ENCODE measurements around the gene STIM2. TPM values are rescaled to one million over a fixed set of nuclear protein-coding genes. Genes with fewer than 3 reads are reported as not detected.
A peak's percentile ranks its signal among the peaks of the same experiment; 100 is the strongest.
"Not testable (repeated sequence)": the region's sequence is repeated elsewhere in the genome, so short reads cannot be mapped to it uniquely, and the experiment has no call there.

STIM2 gene
- total and polyA plus RNA-seq, 4 experiments from 2014 or later, result 23.8 to 91.7 (median 62.7) TPM

GRCh38 chr4:26819026-26819425 lies 41.6 kb upstream of the STIM2 start:
- POLR2A ChIA-PET (ENCODE audit: partially characterized antibody), result no interaction called here
- CTCF ChIA-PET (ENCODE audit: partially characterized antibody), result no interaction called here
- intact Hi-C loops (cut with micrococcal nuclease), result no loop called here

DNA sequence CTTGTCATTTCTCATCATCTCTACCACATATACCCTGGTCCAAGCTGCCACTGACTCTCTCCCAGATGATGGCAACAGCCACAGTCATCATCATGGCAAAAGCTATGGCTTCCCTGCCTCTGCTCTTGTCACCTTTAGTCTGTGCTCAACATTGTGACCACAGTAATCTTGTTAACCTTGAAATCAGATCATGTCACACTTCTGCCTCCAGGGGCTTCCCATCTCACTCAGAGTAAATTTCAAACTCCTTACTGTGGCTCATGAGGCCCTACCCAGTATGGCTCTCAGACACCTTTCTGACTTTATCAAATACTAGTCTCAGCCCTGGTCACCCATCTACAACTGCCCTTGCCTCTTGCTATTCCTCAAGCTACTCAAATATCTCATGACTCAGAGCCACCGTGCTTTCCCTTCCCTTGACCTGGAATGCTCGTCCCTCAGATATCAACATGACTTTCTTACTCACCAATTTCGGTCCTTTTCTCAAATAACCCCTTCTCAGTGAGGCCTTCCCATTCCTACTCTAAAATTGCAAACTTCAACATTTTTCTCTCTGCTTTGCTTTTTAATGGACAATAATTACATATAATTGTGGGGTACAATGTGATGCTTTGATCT lies 41.1 kb upstream of the STIM2 start:
- Histone ChIP-seq H3K9me3 (ENCODE audit: control insufficient read depth in 1 of 2, low read length in 2 of 2) (no peaks in the 10 kb centered on the region), H3K27me3 (ENCODE audit: insufficient read depth, low read length) (no peaks in the 10 kb centered on the region), H3K27ac (ENCODE audit: low read depth, low read length) (no peak overlapping the region), H3K4me3 (ENCODE audit: low read length in 2 of 2) (no peak overlapping the region), H3K36me3 (ENCODE audit: insufficient read depth, low read length) (no peaks in the 10 kb centered on the region), H3K4me1 (ENCODE audit: insufficient read depth, low read length) (peaks cover 16% of the 10 kb centered on the region)
- POLR2A ChIA-PET (ENCODE audit: partially characterized antibody), result no interaction called here
- Mint-ChIP-seq H3K36me3 (peaks cover 4 to 8% of the 10 kb centered on the region in 2 donors), H3K27ac (peak overlapping the region in 4 of 7 donors; percentile 1 to 30 (median 12)), H3K27me3 (no peaks in the 10 kb centered on the region), H3K4me3 (no peak overlapping the region), H3K9me3 (peaks cover 1 to 11% (median 5%) of the 10 kb centered on the region in 8 donors), H3K4me1 (peaks cover 12 to 30% (median 19%) of the 10 kb centered on the region in 4 donors)
- CTCF ChIA-PET (ENCODE audit: partially characterized antibody), result no interaction called here
- intact Hi-C loops (cut with micrococcal nuclease), result no loop called here
- DNase-seq, result no peak

More at GRCh38 chr4:26819026-26819425, 41.6 kb upstream of the STIM2 start:
- Histone ChIP-seq H3K36me3 (ENCODE audit: insufficient read depth, low read length) (no peaks in the 10 kb centered on the region), H3K9me3 (ENCODE audit: control insufficient read depth in 1 of 2, low read length in 2 of 2) (no peaks in the 10 kb centered on the region), H3K4me1 (ENCODE audit: insufficient read depth, low read length) (peaks cover 16% of the 10 kb centered on the region), H3K4me3 (ENCODE audit: low read length in 2 of 2) (no peak overlapping the region), H3K27ac (ENCODE audit: low read depth, low read length) (no peak overlapping the region), H3K27me3 (ENCODE audit: insufficient read depth, low read length) (no peaks in the 10 kb centered on the region)
- no peak overlapping the region for H3K4me3 Mint-ChIP-seq
- no peaks in the 10 kb centered on the region for H3K27me3 Mint-ChIP-seq
- peaks cover 4 to 12% of the 10 kb centered on the region in 2 donors for H3K36me3 Mint-ChIP-seq
- peaks cover 1 to 11% (median 5%) of the 10 kb centered on the region in 8 donors for H3K9me3 Mint-ChIP-seq
- H3K4me1 Mint-ChIP-seq, result peaks cover 10 to 36% (median 22%) of the 10 kb centered on the region in 4 donors
- no peak overlapping the region for H3K27ac Mint-ChIP-seq
- DNase-seq, result no peak

GRCh38 chr4:26820346-26820745 lies 40.3 kb upstream of the STIM2 start:
- no peak overlapping the region for H3K27ac ChIP-seq (ENCODE audit: low read depth, low read length)
- ChIA-PET POLR2A (ENCODE audit: partially characterized antibody) (no interaction called here), CTCF (ENCODE audit: partially characterized antibody) (no interaction called here)
- peaks cover 1 to 11% (median 5%) of the 10 kb centered on the region in 8 donors for H3K9me3 Mint-ChIP-seq
- H3K9me3 ChIP-seq (ENCODE audit: control insufficient read depth in 1 of 2, low read length in 2 of 2), result no peaks in the 10 kb centered on the region
- H3K27me3 ChIP-seq (ENCODE audit: insufficient read depth, low read length), result no peaks in the 10 kb centered on the region
- H3K4me1 ChIP-seq (ENCODE audit: insufficient read depth, low read length), result peaks cover 16% of the 10 kb centered on the region
- H3K36me3 Mint-ChIP-seq, result peaks cover 4% of the 10 kb centered on the region in 2 donors
- H3K27ac Mint-ChIP-seq, result no peak overlapping the region
- peaks cover 12 to 24% (median 16%) of the 10 kb centered on the region in 4 donors for H3K4me1 Mint-ChIP-seq
- no peaks in the 10 kb centered on the region for H3K27me3 Mint-ChIP-seq
- no peak overlapping the region for H3K4me3 Mint-ChIP-seq
- no peak for DNase-seq
- intact Hi-C loops (cut with micrococcal nuclease), result no loop called here
- no peaks in the 10 kb centered on the region for H3K36me3 ChIP-seq (ENCODE audit: insufficient read depth, low read length)
- no peak overlapping the region for H3K4me3 ChIP-seq (ENCODE audit: low read length in 2 of 2)

- Mint-ChIP-seq H3K9me3 (peaks cover 1 to 11% (median 5%) of the 10 kb centered on the region in 8 donors), H3K27me3 (no peaks in the 10 kb centered on the region), H3K4me1 (peaks cover 12 to 22% (median 14%) of the 10 kb centered on the region in 4 donors), H3K4me3 (no peak overlapping the region), H3K27ac (peak overlapping the region in 1 of 7 donors; percentile 19), H3K36me3 (peaks cover 4% of the 10 kb centered on the region in 2 donors)
- CTCF ChIA-PET (ENCODE audit: partially characterized antibody), result no interaction called here
- Histone ChIP-seq H3K36me3 (ENCODE audit: insufficient read depth, low read length) (no peaks in the 10 kb centered on the region), H3K4me1 (ENCODE audit: insufficient read depth, low read length) (peaks cover 16% of the 10 kb centered on the region), H3K27me3 (ENCODE audit: insufficient read depth, low read length) (no peaks in the 10 kb centered on the region), H3K27ac (ENCODE audit: low read depth, low read length) (no peak overlapping the region), H3K9me3 (ENCODE audit: control insufficient read depth in 1 of 2, low read length in 2 of 2) (no peaks in the 10 kb centered on the region), H3K4me3 (ENCODE audit: low read length in 2 of 2) (no peak overlapping the region)
- DNase-seq, result no peak
- intact Hi-C loops (cut with micrococcal nuclease), result no loop called here
- POLR2A ChIA-PET (ENCODE audit: partially characterized antibody), result no interaction called here
Measured at GRCh38 chr4:26821031-26821430, 39.6 kb upstream of the STIM2 start.

DNA sequence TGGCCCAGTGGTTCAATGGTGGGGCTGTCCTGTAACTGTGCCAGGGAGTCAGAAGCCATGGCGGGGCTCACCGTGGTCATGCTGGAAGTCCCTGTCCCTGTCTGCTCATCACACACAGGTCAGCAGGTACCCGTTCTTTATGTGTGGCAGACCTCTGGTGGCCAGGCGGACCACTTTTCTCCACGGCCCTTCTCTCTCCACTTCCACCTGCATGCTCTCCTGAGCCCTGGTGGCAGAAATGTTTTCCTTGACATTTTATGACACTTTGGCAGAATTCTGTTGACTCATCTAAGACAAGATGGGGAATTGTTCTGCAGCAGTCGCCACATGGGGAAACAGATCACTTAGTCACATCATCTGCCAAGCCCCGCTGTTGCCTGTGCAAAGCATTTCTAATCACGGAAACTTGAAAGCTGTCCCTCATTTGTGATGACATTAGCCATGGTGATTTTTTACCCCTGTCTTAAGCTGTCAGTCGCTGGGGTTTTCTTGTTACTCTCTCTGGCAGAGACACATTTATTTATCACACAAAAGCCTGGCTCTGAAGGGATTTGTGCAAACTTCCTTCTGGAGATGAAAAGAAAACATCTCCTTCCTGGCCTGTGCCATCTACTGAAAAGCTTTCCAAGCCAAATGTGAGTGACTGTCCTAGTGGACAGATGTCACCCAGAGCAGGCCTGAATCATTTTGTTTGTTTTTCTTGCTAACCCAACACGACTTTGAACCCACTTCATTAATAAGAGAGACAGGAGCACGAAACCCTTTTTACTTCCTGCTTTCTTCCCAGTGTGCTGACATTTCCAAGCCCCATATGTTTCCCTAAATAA lies 38.8 kb upstream of the STIM2 start:
- Mint-ChIP-seq H3K36me3 (peaks cover 4% of the 10 kb centered on the region in 2 donors), H3K9me3 (peaks cover 1 to 11% (median 5%) of the 10 kb centered on the region in 8 donors), H3K27me3 (no peaks in the 10 kb centered on the region), H3K4me3 (peak overlapping the region in 4 of 8 donors; percentile 36 to 64 (median 58)), H3K4me1 (peaks cover 12 to 22% (median 15%) of the 10 kb centered on the region in 4 donors), H3K27ac (peak overlapping the region in 3 of 7 donors; percentile 2 to 65 (median 48))
- Histone ChIP-seq H3K27me3 (ENCODE audit: insufficient read depth, low read length) (no peaks in the 10 kb centered on the region), H3K36me3 (ENCODE audit: insufficient read depth, low read length) (no peaks in the 10 kb centered on the region), H3K4me3 (ENCODE audit: low read length in 2 of 2) (no peak overlapping the region), H3K9me3 (ENCODE audit: control insufficient read depth in 1 of 2, low read length in 2 of 2) (no peaks in the 10 kb centered on the region), H3K27ac (ENCODE audit: low read depth, low read length) (no peak overlapping the region), H3K4me1 (ENCODE audit: insufficient read depth, low read length) (peaks cover 16% of the 10 kb centered on the region)
- CTCF ChIA-PET (ENCODE audit: partially characterized antibody), result interaction anchor here (1.2 to 1.6 kb wide), 2 partner anchors 14 to 188 kb away, joined by 3 to 4 read pairs; no protein-coding TSS in a partner anchor
- intact Hi-C loops (cut with micrococcal nuclease), result no loop called here
- DNase-seq, result no peak
- POLR2A ChIA-PET (ENCODE audit: partially characterized antibody), result interaction anchor here (0.6 to 1.5 kb wide), 2 partner anchors 34 to 65 kb away, joined by 3 read pairs; no protein-coding TSS in a partner anchor

GRCh38 chr4:26822546-26822945 lies 38.1 kb upstream of the STIM2 start:
- Mint-ChIP-seq H3K9me3 (peaks cover 1 to 11% (median 5%) of the 10 kb centered on the region in 8 donors), H3K4me1 (peaks cover 12 to 22% (median 15%) of the 10 kb centered on the region in 4 donors), H3K4me3 (peak overlapping the region in 6 of 8 donors; percentile 36 to 64 (median 58)), H3K36me3 (peaks cover 4% of the 10 kb centered on the region in 2 donors), H3K27me3 (no peaks in the 10 kb centered on the region), H3K27ac (peak overlapping the region in 4 of 7 donors; percentile 2 to 74 (median 40))
- Histone ChIP-seq H3K9me3 (ENCODE audit: control insufficient read depth in 1 of 2, low read length in 2 of 2) (no peaks in the 10 kb centered on the region), H3K4me3 (ENCODE audit: low read length in 2 of 2) (no peak overlapping the region), H3K36me3 (ENCODE audit: insufficient read depth, low read length) (no peaks in the 10 kb centered on the region), H3K27me3 (ENCODE audit: insufficient read depth, low read length) (no peaks in the 10 kb centered on the region), H3K27ac (ENCODE audit: low read depth, low read length) (no peak overlapping the region), H3K4me1 (ENCODE audit: insufficient read depth, low read length) (peaks cover 16% of the 10 kb centered on the region)
- ChIA-PET CTCF (ENCODE audit: partially characterized antibody) (interaction anchor here (1.2 to 1.6 kb wide), 2 partner anchors 15 to 187 kb away, joined by 3 to 4 read pairs; no protein-coding TSS in a partner anchor), POLR2A (ENCODE audit: partially characterized antibody) (interaction anchor here (0.6 to 1.5 kb wide), 2 partner anchors 35 to 64 kb away, joined by 3 read pairs; no protein-coding TSS in a partner anchor)
- peak in 4 of 5 donors; percentile 11 to 23 (median 15) for DNase-seq
- intact Hi-C loops (cut with micrococcal nuclease), result no loop called here

DNA sequence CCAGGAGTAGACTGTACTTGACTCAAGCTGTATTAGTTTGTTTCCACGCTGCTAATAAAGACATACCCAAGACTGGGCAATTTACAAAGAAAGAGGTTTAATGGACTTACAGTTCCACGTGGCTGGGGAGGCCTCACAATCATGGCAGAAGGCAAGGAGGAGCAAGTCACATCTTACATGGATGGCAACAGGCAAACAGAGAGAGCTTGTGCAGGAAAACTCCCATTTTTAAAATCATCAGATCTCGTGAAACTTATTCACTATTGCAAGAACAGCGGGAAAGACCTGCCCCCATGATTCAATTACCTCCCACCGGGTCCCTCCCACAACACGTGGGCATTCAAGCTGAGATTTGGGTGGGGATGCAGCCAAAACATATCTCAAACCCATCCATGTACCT lies 37.7 kb upstream of the STIM2 start:
- H3K9me3 ChIP-seq (ENCODE audit: control insufficient read depth in 1 of 2, low read length in 2 of 2); H3K27me3 Mint-ChIP-seq; H3K36me3 Mint-ChIP-seq; H3K27me3 ChIP-seq (ENCODE audit: insufficient read depth, low read length); H3K27ac ChIP-seq (ENCODE audit: low read depth, low read length); intact Hi-C loops (cut with micrococcal nuclease); H3K36me3 ChIP-seq (ENCODE audit: insufficient read depth, low read length); H3K4me3 ChIP-seq (ENCODE audit: low read length in 2 of 2); DNase-seq: not testable (repeated sequence)
- POLR2A ChIA-PET (ENCODE audit: partially characterized antibody), result interaction anchor here (1.5 kb wide), 1 partner anchor 64 kb away, joined by 3 read pairs; no protein-coding TSS in a partner anchor
- peaks cover 16% of the 10 kb centered on the region for H3K4me1 ChIP-seq (ENCODE audit: insufficient read depth, low read length)
- CTCF ChIA-PET (ENCODE audit: partially characterized antibody), result interaction anchor here (1.2 to 1.6 kb wide), 2 partner anchors 15 to 187 kb away, joined by 3 to 4 read pairs; no protein-coding TSS in a partner anchor
- Mint-ChIP-seq H3K27ac (peak overlapping the region in 3 of 7 donors; percentile 16 to 74 (median 65)), H3K4me1 (peaks cover 12 to 22% (median 15%) of the 10 kb centered on the region in 4 donors), H3K4me3 (peak overlapping the region in 6 of 8 donors; percentile 36 to 64 (median 58)), H3K9me3 (peaks cover 1 to 11% (median 5%) of the 10 kb centered on the region in 8 donors)
